Activated CD4-positive, alpha-beta T cell treated with anti-CD3 and anti-CD28 coated beads, Interleukin-10, Interleukin-2, amounts not matched to agents 100 ng/mL and 50 ng/mL, durations not matched to agents 16 hours and 8 hours (primary cell): ENCODE data around the gene REG3G.

Experiments
- DNase-seq: peaks from one replicate; pipeline ENCODE4 v3.0.0-alpha.2; 2020

REG3G gene

DNA sequence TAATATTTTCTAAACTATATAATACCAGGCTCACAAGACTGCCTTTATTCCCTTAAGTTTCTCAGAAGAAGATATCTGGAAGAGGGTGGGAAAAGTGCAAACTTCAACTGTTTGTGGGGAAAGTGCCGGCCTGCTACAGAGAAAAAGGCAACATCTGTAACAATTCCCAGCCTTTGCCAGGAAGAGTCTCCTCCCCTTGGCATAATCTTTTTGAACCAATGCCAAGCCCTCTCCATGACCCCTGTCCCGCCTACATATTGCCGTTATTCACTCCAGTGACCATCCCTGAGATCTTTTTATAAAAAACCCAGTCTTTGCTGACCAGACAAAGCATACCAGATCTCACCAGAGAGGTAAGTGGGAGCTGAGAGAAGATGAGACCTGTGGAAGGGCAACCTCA lies at the start of gene REG3G:
Gene REG3G (plus strand): TSS at position 282 of the 400 bp plus-strand sequence. CDS start 392 bp downstream, outside the sequence.
- no peak for DNase-seq

DNA sequence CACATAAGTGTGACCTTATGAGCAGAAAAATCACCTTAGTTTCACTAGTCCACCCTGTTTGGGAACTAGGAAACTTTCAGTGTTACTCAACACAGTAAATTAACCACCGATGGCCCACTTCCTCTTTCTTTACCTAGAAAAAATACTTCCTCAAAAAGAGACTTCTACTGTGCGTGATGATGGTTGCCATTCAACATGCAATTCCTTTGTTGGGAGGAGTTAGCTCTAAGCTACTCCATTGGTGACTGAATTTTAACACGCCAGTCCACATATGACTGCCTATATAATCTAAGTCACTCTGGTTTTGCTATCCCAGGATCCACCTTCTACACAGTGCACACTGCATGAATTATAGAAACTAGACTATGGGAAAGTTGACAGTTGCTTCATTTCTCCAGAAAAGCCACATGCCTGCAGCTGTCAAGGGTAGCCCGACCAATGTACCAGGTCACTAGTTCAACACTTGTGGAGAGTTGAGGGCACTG lies 47.8 kb upstream of the REG3G start:
- no peak for DNase-seq

DNA sequence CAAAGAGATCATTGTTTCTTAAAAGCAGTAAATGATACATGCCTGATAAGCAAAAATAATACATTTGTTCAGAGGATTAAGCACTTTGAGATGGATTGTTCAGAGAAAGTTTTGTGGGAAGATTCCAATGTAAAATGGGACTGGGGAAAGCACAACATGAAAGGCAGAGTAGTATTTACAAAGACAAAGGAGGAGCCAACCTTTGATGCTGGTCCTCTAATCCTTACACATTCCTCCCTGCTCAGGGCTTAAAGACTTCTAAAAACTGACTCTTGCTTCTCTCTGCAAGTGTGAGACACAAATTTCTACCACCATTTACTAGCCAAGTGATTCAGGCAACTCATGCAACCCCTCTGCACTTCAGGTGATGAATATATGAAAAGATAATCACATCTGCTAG lies 47.2 kb upstream of the REG3G start:
- no peak for DNase-seq

DNA sequence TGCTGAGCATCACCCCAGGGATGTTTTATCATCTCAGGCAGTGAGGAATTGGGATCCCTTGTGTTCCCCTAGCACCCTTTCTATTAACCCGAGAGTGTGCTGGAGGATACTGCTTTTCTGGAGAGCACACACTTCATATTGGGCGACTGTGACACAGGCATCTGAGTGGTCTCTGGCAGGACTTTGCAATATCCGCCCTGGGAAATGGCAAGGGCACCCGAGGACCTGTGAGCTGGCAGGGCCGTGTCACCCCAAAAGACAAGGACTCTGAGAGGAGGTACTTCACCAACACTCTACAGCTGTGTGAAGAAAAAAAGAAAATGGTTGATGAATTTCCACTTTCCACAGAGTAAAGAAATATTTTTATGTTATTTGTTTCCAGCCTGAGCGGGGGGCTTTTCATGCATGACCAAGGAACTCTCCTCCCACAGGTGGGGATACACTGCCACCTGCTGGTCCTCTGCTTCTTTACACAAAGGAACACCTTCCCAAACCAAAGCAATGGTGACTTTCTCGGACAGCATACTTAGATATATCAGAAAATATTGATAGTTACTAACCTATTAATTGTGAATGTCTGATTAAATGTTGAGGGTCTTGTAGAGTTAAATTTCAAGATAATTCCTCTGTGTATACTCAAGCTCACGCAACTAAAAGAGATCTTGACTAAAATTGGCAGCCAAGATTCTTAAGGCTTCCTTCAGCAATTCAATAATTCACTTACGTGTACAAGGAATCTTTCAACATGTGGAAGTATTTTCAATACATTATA lies 45.9 kb upstream of the REG3G start:
- DNase-seq, result peak; percentile 31

DNA sequence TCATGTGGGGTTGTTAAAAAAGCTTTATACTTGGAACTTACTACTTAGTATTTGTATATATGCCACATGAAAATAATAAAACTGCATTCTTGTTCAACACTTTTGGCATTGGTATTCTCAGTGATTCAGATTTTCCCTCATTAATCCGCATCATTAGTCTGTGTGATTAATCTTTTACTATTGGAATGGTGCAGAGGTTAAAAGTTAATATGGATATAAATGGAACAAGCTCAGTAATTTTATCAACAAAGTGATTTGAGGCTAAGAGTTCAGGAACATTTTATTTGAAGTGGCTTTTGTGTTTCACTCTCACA lies 45.4 kb upstream of the REG3G start:
- no peak for DNase-seq

DNA sequence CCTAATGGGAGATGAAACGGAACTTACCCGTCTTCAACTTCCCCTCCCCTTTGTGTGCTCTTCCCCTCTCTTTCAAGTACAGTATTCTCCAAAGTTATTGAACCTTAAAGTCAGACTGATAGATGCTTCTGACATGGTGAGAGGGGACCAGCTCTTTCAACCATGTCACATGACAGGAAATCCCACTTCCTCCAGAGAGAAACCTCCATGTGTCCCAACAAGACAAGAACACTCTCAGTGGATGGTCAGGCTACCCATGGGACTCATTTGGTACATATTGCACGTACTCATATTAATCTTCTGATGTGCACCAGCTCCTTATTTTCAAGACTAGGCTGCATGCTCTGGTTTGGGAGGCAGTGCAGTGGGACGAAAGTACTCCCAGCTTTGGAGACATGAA lies 44.6 kb upstream of the REG3G start:
- DNase-seq, result no peak

DNA sequence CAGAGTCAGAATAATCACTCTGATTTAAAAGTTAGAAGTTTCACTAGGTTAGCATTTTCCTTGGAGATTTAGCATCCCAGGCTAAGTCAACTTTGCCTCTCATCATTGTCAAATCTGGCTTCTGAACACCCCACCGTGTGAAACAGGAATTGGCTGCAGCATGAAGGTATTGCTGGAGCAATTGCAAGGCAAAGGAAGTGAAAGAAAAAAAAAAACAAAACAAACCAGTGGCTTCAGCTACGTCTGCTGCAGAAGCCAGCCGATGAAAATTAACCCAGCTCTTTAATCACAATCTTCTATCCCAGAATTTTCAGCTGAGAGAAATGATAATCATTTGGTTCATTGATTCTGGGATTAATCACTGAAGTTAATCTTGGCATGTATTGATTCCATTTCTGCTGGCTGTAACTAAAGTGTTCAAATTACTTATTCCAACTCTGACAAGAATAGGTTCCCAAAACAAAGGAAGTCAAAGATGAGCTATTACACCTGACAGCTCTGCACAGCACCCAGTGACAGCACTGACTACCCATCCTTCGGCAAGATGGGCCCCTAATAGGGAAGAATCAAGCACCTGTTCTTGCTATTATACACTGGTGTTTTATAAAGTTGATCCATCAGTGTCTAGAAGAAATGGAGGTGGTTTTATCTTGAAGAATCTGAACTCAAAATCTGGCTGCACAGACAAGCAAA lies 42.7 kb upstream of the REG3G start:
- DNase-seq, result no peak

DNA sequence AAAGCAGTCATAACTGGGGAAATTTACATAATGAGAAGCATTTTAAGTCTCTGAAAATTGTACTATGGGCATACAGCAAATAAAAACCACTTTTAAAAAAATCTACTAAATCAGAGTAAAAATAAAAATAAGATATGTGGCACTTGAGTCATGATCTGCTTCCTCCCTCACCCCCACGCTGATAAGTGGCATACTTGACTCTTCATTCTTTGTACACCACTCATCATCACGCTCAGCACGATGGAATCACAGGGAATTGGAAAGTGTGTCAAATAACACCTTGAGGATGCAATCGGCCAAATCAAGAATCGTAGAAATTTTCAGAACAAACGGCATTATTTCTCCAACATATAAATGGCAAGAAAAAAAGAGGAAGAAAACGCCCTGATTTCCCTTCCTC lies 41.1 kb upstream of the REG3G start:
- no peak for DNase-seq

DNA sequence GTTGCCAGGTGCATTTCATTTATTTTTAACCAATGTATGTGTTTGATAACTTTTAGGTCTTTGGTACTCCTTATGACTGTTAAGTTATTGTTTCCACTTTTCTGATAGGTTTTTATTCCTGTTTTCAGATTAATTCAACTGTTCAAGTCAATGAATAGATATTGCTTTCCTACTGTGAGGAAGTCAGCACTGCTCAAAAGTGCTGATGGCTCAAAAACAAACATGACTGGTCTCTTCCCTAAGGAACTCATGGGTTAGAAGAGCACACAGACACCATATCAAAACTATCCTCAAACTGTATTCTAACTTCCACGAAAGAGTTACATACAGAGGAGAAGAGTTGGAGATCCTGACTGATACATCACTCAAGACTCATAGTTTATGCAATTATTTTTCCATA lies 39.9 kb upstream of the REG3G start:
- DNase-seq, result no peak

DNA sequence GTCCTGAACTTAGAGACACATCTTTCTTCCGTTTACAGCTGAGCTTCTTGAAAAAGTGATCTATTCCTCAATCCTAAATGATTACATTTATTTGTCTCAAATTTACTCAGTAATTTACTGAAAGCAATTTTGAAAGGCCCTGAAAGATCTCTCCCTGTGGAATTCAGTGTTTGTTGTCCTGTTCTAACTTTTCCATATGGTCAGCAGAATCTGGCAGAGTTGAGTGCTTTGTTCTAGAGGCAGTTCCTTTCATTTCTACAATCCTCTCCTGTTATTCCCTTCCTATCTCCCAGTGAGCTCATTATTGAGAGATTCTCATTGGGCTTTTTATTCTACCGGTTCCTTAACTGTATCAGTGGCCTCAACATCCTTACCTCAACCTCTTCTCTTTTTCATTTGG lies 36.5 kb upstream of the REG3G start:
- no peak for DNase-seq

DNA sequence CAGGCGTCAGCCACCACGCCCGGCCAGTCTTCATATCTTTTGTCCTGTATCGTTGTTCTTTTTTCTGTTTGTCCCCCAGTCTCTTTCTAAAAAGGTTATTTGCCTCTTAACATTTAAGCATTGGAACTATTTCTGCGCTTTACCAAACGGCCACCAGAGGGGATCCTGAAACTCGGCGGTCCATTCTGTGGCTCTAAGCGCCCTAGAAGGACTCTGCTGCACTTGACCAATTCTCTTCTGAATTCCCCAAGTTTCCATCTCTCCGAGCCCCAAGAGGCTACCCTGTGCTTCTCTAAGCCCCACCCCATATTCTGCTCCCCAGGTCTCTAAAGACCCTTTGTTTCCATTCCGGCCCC lies 33.1 kb upstream of the REG3G start:
- DNase-seq, result no peak

DNA sequence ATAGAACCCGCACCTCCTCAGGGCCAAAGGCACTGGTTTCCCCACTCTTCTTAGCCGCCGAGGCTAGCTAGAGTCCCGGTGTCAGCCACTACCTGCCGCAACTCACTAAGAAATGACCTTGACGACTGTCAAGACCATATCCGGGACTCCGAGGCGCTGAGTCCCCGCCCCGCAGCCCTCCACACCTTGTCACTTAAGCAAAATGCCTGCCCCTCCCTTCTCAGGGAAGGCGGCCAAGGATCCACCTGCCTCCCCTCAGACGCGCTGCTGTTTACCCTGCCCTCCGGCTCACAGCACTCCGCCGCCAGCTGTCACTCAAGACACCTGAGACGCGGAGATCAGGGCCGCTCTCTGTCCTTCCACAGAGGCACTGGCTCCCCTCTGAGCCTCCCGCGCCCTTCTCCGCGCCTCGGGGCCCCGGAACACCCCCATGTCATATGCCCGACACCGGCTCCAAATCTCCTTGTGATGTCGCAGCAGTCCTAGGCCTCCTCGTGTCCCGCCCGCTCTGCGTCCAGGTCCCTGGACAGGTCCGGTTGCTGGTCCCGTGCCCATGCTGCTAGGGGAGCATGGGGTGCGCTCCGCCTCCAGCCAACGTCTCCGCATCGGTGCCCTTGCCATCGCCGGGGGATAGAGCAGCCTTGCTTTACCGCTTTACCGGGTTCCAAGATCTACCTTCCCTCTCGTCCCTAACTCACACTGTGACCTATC lies 32.5 kb upstream of the REG3G start:
- DNase-seq, result no peak

DNA sequence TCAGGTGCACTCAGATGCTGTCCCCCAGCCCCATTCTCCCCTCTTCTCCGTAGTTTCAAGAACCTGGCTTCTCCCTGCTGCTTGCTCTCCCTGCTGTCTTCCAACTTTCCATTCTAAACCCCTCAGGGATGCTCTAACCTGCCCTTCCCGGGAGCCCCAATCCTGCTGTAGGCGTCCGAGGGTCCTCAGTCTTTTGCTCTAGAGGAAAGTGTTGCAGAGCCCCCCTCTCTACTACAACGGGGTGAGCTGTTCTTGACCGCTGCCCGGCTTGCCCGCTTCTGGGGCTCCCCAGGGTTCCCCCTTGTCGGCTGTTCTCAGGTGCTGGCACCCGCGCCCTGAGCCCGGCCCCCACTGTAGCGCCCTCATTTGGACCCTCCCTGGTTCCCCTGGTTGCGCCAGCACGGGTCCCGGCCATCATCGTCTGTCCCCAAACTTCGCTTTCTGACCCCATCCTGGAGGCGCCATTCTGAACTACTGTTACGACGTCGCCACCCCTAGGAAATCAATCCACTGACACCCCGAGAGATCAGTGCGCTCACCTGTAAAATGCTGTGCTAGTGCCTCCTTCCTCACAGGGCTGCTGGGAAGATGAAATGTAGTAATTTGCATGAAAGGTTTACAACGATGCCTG lies 31.9 kb upstream of the REG3G start:
- no peak for DNase-seq

DNA sequence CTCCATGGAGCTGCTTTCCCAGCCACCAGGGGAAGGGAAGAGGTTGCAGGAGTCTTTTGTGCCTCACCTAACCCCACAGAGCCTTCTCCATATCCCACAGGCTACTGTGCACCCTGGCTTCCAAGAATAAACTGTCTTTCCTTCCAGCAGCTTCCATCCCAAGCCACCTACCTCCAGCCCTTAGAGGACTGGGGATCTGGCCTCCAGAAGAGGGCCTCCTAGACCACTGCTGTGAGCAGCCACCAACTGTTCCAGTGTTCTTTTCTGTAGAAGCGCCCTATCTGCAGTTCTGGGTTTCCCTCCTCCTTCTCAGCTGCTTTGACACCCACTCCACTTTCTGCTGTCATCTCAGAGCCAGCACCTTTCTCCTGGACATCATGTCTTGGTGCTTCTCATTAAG lies 30.7 kb upstream of the REG3G start:
- DNase-seq, result no peak

DNA sequence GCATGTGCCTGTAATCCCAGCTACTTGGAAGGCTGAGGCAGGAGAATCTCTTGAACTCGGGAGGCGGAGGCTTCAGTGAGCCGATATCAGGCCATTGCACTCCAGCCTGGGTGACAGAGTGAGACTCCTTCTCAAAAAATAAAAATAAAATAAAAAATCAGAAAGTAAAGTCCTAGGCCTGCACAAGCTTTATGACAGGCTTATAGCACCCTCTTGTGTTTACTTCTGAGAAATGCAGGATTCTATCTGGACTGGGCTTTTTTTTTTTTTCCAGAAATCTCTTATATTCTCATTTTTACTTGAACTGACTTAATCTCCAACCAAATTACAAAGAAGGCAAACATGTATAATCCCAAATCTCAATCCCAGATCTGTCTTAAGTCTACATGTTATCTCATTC lies 26.1 kb upstream of the REG3G start:
- DNase-seq, result peak; percentile 4

DNA sequence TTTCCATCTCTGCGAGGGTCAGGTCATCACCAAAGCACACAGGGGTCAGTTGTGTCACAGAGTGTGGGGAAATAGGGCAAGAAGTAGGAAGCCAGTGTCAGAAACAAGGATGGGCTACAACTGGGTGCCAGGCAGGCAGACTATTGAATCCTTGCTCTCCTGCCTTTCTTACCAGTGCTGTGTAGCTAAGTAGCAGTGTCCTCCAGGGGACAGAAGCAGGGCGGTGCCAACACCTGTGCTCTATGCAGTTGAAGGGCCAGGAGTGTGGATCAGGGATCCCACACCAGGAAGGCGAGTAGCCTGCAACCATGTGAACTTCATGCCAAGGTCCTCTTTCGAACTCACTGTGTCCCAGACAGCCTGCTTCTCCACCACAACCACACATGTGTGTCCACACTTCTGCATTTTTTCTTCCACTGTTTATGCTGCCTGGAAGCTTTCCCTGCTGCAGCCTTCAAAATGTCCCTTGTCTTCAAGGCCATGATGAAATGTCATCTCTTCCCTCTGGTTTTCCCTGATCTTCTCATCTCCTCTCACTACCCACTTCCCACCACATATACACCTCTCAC lies 25.4 kb upstream of the REG3G start:
- no peak for DNase-seq

DNA sequence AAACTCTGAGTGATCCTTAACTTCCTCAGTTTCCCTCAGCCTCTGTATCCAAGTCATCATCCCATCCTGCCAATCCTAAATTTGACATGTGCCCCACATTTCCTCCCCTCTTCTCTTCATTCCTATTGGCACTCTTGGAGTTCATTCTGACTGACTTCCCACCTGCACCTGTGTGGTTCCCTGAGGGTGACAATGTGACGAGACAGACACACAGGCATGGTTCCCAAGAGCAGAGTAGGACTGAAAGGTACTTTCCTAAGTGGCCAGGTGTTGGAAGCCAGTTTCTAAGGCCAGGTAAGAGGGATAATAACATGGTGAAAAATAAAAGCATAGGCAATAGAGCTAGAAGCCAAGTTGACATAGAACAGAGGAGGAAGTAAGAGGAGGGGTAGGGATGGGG lies 24.2 kb upstream of the REG3G start:
- no peak for DNase-seq

DNA sequence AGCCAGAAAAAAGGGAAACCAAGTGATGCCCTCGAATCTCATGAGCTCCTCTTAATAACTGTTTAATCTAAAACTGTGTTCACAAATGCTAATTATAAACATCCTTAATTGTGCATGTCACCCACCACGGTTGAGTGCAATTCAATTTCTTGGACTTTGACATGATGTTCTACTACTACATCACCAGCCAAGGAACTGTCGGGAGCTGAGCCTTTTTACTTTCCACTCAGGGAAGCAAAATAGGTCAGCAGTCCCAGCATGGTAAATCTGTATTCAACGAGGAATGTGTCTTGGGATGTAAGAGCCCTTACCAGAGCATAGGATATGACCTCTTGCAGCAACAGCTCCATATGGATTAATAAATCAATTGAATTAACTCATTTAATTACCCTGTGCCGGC lies 20.8 kb upstream of the REG3G start:
- DNase-seq, result no peak

DNA sequence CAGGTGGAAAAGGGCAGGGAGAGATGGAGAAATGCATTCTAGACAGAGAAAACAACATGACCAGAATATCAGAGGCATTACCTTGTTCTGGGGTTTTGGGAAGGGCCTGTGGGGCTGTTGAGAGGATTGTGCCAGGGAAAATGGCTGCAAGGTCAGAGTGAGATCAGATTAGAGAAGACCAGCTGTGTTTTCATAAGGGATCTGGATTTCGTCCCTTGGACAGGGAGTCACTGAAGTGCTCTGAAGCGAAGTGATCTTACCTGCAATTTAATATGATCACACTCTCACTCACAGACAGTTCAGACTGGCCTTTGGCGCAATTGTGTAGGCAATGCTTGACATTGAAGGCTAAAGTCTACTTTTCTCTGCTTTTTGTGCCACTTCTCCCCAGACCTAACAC lies 20.3 kb upstream of the REG3G start:
- DNase-seq, result no peak

DNA sequence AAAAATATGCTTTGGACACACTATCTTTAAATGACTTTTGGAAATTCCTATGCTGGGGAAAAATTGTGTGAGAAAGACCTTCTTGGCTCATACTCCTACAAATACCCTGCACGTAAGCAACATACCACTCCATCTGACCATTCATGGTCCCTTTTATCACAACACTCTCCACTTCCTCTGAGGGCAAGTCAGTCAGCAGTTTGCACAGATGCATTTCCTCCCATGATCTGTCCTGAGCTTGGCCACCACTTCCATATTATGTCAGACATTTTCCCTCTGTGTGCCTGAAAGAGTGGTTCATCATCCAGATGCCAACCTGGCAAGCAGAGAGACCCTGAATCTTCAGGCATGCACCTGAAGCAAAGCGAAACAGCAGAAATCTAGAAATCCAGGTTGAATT lies 16.1 kb upstream of the REG3G start:
- no peak for DNase-seq

DNA sequence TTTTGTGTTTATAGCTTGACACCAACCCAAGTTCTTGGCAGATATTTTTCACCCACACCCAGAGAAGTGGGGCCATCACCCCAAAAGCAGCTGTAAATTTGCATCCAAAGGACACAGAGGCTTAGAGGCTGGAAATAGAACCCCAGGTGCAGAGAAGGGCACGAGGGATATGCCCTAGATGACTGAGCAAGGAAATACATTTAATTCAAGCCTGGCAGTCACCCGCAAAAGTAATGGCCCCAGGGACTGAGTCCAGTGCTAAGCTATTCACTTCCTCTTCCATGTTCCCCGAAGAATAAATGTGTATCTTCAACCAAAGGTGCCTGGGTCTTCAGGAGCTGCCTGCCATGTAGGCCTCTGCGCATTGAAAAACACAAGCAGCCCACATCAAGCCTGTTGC lies 14.0 kb upstream of the REG3G start:
- no peak for DNase-seq

DNA sequence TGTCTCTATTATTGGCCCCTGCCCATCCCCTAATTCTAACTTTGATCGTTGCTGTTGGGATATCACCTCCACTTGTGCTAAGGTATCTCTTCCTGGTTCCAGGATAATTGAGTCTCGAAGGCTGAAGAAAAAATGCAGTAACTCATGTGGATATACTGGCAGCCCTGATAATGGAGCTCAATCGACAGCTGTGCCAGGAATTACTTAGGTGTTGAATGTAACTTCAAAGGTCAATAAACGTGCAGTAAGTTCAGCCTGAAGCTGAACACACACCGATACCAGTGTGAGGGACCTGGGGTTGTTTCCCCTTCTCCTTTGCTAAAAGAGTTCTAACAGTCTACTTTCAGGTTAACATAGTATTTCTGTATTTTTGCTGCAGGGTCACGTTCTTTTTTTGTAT lies 11.9 kb upstream of the REG3G start:
- DNase-seq, result no peak

DNA sequence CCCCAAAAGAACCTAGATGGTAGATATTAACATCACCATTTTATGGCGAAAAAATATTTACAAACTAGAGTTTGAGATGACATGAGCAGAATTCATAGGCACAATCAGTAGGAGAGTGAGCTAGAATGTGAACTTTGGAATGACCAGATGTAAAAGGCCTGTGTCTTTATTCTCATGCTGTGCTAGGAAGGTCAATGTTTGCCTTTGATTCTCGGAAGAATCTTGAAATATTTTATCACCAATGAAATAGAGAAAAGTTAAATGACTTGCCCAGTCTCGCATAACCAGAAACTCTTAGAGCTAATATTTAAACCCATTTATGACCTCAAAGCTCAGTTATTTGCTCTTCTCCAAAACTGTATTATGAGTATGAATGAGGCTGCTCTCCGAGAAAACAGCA lies 9.2 kb upstream of the REG3G start:
- DNase-seq, result no peak
